Mesothelial cell of epicardium (in vitro differentiated cells): ENCODE measurements around the gene FAM81B. TPM values are rescaled to one million over a fixed set of nuclear protein-coding genes. Genes with fewer than 3 reads are reported as not detected.

Source experiments
- DNase-seq, 2 experiments: peaks; one replicate each; pipeline ENCODE4 v3.0.0; 2021; ENCODE audit warnings: low spot score in 2 of 2; ENCODE audit not compliant: unreplicated experiment in 2 of 2
- H3K27ac Mint-ChIP-seq: 2 replicates; pipeline ENCODE4 v1.8.0; 2021; ENCODE audit warnings: mixed read lengths
- H3K27me3 Mint-ChIP-seq: 2 replicates; pipeline ENCODE4 v1.8.0; 2021; ENCODE audit warnings: low read depth, mixed read lengths
- H3K36me3 Mint-ChIP-seq: 2 replicates; pipeline ENCODE4 v1.8.0; 2021; ENCODE audit warnings: mixed read lengths
- H3K4me1 Mint-ChIP-seq: 2 replicates; pipeline ENCODE4 v1.8.0; 2021; ENCODE audit warnings: mixed read lengths
- H3K4me3 Mint-ChIP-seq: 2 replicates; pipeline ENCODE4 v1.8.0; 2021; ENCODE audit warnings: mild to moderate bottlenecking, moderate library complexity, mixed read lengths
- H3K9me3 Mint-ChIP-seq: 2 replicates; pipeline ENCODE4 v1.8.0; 2021; ENCODE audit warnings: mixed read lengths
- CTCF ChIP-seq: fragments of 200-600 bp; sonication (generic); IDR thresholded peaks from one replicate; pipeline ENCODE4 v1.5.0; 2021; ENCODE audit warnings: antibody characterized with exemption; ENCODE audit not compliant: unreplicated experiment
- total RNA-seq: library from RNA; stranded (reverse); gene quantifications from 3 replicates; pipeline ENCODE4 v1.2.1, GENCODE V29; 2021

Gene FAM81B
- total RNA-seq, 1 donor from 2014 or later, result 4.0 TPM

GRCh38 chr5:95392593-95393182 lies 1.5 kb downstream of the FAM81B start:
- no peak for TF ChIP-seq CTCF
- Mint-ChIP-seq H3K27ac (peak overlapping the region; percentile 86), H3K27me3 (no peaks in the 10 kb centered on the region), H3K4me3 (peak overlapping the region; percentile 18), H3K4me1 (peaks cover 11% of the 10 kb centered on the region), H3K9me3 (peaks cover 4% of the 10 kb centered on the region), H3K36me3 (peaks cover 3% of the 10 kb centered on the region)
- no peak for DNase-seq

- peaks cover 11% of the 10 kb centered on the region for H3K4me1 Mint-ChIP-seq
- peak overlapping the region; percentile 86 for H3K27ac Mint-ChIP-seq
- peaks cover 3% of the 10 kb centered on the region for H3K36me3 Mint-ChIP-seq
- H3K9me3 Mint-ChIP-seq, result peaks cover 4% of the 10 kb centered on the region
- DNase-seq, result no peak
- no peaks in the 10 kb centered on the region for H3K27me3 Mint-ChIP-seq
- peak overlapping the region; percentile 18 for H3K4me3 Mint-ChIP-seq
- no peak for TF ChIP-seq CTCF
Observed at GRCh38 chr5:95393279-95393678, 2.1 kb downstream of the FAM81B start.

GRCh38 chr5:95398989-95399388 lies 7.8 kb downstream of the FAM81B start:
- no peak overlapping the region for H3K4me3 Mint-ChIP-seq
- TF ChIP-seq CTCF, result no peak
- no peaks in the 10 kb centered on the region for H3K9me3 Mint-ChIP-seq
- no peaks in the 10 kb centered on the region for H3K27me3 Mint-ChIP-seq
- peaks cover 8% of the 10 kb centered on the region for H3K4me1 Mint-ChIP-seq
- H3K36me3 Mint-ChIP-seq, result no peaks in the 10 kb centered on the region
- H3K27ac Mint-ChIP-seq, result no peak overlapping the region
- DNase-seq, result no peak

- Mint-ChIP-seq H3K27me3 (no peaks in the 10 kb centered on the region), H3K4me3 (no peak overlapping the region), H3K36me3 (no peaks in the 10 kb centered on the region), H3K27ac (no peak overlapping the region), H3K9me3 (peaks cover 7% of the 10 kb centered on the region), H3K4me1 (peaks cover 8% of the 10 kb centered on the region)
- TF ChIP-seq CTCF, result no peak
- DNase-seq, result no peak
Observed at GRCh38 chr5:95401626-95402025, 10.5 kb downstream of the FAM81B start.

- DNase-seq, result no peak
- TF ChIP-seq CTCF, result no peak
- Mint-ChIP-seq H3K27ac (no peak overlapping the region), H3K27me3 (no peaks in the 10 kb centered on the region), H3K9me3 (peaks cover 7% of the 10 kb centered on the region), H3K4me3 (no peak overlapping the region), H3K4me1 (peaks cover 2% of the 10 kb centered on the region), H3K36me3 (no peaks in the 10 kb centered on the region)
Observed at GRCh38 chr5:95403996-95404395, 12.8 kb downstream of the FAM81B start.
